Measurements from ENCODE around the gene TSPAN9. TPM values are rescaled to one million over a fixed set of nuclear protein-coding genes. Genes with fewer than 3 reads are reported as not detected.

The TSPAN9 gene
- total RNA-seq, 1 donor from 2014 or later = 23.8 TPM

DNA sequence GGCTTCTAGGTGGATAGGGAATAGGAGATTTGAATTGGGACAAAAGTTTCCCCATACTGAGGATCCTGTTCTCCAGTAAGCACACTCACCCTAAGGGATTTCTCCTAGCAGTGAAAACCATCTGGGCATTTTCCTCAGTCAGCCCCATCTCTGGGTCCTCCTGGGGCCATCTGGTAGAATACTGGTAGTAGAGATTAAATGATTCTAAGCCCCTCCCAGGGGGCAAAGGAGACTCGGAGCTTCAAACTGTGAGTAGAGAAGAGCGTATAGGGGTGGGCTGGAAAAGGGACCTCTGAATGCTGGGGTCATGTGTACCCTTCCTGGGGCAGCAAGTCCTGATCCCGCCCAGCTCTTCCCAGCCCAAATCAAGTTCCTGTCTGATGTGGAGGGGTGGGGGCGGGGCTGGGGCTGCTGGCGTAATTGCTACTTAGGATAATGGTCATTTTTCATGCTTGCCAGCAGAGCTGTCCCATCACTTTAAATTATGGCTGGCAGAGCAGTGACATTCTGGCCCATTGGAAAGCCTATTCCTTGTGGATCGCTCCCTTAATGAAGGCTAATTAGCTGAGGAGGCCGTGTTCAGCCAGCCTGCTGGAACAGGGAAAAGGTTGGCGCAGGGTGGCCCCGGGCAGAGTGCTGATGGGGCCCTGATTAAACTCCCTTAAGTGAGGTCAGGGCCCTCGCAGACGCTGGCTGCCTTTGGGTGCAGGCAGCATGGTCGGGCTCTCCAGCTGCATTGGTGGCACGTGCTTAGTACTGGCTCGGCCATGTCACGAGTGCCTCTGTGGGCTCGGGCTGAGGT lies 127.8 kb downstream of the TSPAN9 start:
- TF ChIP-seq, protein P1, sequence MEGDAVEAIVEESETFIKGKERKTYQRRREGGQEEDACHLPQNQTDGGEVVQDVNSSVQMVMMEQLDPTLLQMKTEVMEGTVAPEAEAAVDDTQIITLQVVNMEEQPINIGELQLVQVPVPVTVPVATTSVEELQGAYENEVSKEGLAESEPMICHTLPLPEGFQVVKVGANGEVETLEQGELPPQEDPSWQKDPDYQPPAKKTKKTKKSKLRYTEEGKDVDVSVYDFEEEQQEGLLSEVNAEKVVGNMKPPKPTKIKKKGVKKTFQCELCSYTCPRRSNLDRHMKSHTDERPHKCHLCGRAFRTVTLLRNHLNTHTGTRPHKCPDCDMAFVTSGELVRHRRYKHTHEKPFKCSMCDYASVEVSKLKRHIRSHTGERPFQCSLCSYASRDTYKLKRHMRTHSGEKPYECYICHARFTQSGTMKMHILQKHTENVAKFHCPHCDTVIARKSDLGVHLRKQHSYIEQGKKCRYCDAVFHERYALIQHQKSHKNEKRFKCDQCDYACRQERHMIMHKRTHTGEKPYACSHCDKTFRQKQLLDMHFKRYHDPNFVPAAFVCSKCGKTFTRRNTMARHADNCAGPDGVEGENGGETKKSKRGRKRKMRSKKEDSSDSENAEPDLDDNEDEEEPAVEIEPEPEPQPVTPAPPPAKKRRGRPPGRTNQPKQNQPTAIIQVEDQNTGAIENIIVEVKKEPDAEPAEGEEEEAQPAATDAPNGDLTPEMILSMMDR (conservative IDR thresholded peaks at IDR 0.05) = no peak
- Mint-ChIP-seq H3K4me1 (peaks cover 29% of the 10 kb centered on the region), H3K27ac (ENCODE audit: unreplicated experiment) (no peak overlapping the region), H3K4me3 (peak overlapping the region; percentile 12), H3K36me3 (ENCODE audit: low read depth) (no peaks in the 10 kb centered on the region), H3K27me3 (ENCODE audit: low read depth) (peaks cover 22% of the 10 kb centered on the region), H3K9me3 (no peaks in the 10 kb centered on the region)
- DNase-seq (ENCODE audit: low read depth, low spot score) = no peak

DNA sequence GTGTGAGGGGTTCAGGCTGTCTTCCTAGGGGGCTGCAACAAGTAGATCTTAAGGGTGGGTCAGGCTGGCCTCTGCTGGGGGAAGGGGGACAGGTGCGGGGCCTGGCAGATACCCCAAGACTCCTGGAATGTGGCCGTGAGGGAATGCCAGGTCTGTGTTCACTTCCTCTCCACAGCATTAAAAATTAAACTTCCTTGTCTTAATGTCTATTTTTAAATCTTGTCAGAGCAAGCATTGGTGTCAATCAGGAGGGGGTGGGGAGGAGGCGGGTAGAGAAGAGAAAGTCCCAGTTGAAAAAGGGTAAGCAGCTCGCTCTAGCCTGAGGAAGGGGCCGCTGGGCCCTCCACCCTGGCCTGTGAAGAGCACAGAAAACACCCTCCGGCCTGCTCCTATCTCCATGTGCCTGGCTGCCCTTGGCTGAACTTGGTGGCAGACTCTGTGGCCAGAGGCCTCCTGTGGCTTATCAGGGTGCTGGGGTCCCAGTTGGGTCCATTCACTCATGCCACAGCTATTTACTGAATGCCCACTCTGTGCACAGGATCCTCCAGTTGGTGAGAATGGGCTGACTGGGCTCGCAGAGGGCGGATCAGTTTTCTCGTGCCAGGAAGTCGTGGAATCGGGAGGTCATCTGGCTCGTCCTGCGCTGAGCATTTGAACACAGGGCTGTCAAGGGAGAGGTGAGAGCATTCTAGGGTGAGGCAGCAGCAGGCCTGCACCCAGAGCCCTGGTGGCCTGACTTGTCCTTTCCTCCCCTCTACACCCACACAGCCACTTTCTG lies 128.8 kb downstream of the TSPAN9 start:
- no peak for DNase-seq (ENCODE audit: low read depth, low spot score)
- peaks cover 19% of the 10 kb centered on the region for H3K27me3 Mint-ChIP-seq (ENCODE audit: low read depth)
- H3K4me3 Mint-ChIP-seq = no peak overlapping the region
- no peak overlapping the region for H3K27ac Mint-ChIP-seq (ENCODE audit: unreplicated experiment)
- H3K36me3 Mint-ChIP-seq (ENCODE audit: low read depth) = no peaks in the 10 kb centered on the region
- TF ChIP-seq, protein P1 (conservative IDR thresholded peaks at IDR 0.05) = no peak
- H3K9me3 Mint-ChIP-seq = no peaks in the 10 kb centered on the region
- peaks cover 27% of the 10 kb centered on the region for H3K4me1 Mint-ChIP-seq

GRCh38 chr12:3206536-3207072 lies 129.4 kb downstream of the TSPAN9 start:
- Mint-ChIP-seq H3K9me3 (no peaks in the 10 kb centered on the region), H3K36me3 (ENCODE audit: low read depth) (no peaks in the 10 kb centered on the region), H3K4me3 (no peak overlapping the region), H3K27me3 (ENCODE audit: low read depth) (peaks cover 13% of the 10 kb centered on the region), H3K4me1 (peaks cover 21% of the 10 kb centered on the region), H3K27ac (ENCODE audit: unreplicated experiment) (no peak overlapping the region)
- no peak for DNase-seq (ENCODE audit: low read depth, low spot score)
- TF ChIP-seq, protein P1 (conservative IDR thresholded peaks at IDR 0.05) = no peak

- Mint-ChIP-seq H3K27me3 (ENCODE audit: low read depth) (peaks cover 10% of the 10 kb centered on the region), H3K36me3 (ENCODE audit: low read depth) (no peaks in the 10 kb centered on the region), H3K9me3 (no peaks in the 10 kb centered on the region), H3K4me3 (no peak overlapping the region), H3K27ac (ENCODE audit: unreplicated experiment) (no peak overlapping the region), H3K4me1 (peaks cover 21% of the 10 kb centered on the region)
- DNase-seq (ENCODE audit: low read depth, low spot score) = no peak
- TF ChIP-seq, protein P1 (conservative IDR thresholded peaks at IDR 0.05) = no peak
Measured at GRCh38 chr12:3207175-3207574, 130.0 kb downstream of the TSPAN9 start.

- Mint-ChIP-seq H3K27ac (ENCODE audit: unreplicated experiment) (no peak overlapping the region), H3K4me1 (peaks cover 23% of the 10 kb centered on the region), H3K4me3 (no peak overlapping the region), H3K9me3 (no peaks in the 10 kb centered on the region), H3K36me3 (ENCODE audit: low read depth) (no peaks in the 10 kb centered on the region), H3K27me3 (ENCODE audit: low read depth) (peaks cover 6% of the 10 kb centered on the region)
- no peak for DNase-seq (ENCODE audit: low read depth, low spot score)
- TF ChIP-seq, protein P1 (conservative IDR thresholded peaks at IDR 0.05) = peak; percentile 43
Measured at GRCh38 chr12:3207858-3208257, 130.7 kb downstream of the TSPAN9 start.

All from neural crest cell (in vitro differentiated cells).